HG03565 (cell line): Measurements from ENCODE around the gene PASD1.

Experiments
- ATAC-seq: cut with Tn5 transposase; IDR thresholded peaks from one replicate; pipeline ENCODE4 v1.9.1; 2021; ENCODE audit warnings: mild to moderate bottlenecking, moderate library complexity; ENCODE audit not compliant: unreplicated experiment

PASD1 gene

DNA sequence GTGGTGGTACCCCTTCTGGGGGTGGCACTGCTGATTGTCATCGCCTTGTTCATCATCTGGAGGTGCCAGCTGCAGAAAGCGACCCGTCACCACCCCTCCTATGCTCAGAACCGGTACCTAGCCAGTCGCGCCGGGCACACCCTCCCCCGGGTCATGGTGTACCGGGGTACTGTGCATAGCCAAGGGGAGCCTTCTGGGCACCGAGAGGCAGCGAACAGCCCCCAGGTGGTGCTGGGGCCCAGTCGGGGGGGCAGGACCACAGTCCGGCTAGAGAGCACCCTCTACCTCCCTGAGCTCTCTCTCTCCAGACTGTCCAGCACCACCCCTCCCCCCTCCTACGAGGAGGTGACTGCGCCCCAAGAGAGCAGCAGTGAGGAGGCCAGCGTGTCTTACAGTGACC lies 137.1 kb downstream of the PASD1 start:
- no peak for ATAC-seq

DNA sequence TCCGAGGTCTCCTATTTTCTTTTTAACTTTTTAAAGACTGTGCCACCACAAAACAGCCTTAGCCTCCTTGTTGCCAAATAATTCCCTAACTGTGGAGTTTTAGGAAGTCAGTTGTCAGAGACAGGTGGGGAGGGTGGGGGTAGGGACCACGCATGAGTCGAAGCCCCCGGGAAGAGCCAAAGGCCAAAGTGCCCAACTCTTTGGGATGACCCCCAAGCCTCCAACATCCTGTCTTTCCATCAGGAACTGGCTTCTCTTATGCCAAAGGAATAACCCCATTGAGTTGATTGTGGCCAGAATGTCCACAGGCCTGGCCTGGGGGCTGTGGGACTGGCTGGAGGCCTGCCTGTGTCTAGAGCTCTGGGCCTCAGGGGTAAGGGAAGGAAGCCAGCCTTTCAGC lies 137.6 kb downstream of the PASD1 start:
- no peak for ATAC-seq

DNA sequence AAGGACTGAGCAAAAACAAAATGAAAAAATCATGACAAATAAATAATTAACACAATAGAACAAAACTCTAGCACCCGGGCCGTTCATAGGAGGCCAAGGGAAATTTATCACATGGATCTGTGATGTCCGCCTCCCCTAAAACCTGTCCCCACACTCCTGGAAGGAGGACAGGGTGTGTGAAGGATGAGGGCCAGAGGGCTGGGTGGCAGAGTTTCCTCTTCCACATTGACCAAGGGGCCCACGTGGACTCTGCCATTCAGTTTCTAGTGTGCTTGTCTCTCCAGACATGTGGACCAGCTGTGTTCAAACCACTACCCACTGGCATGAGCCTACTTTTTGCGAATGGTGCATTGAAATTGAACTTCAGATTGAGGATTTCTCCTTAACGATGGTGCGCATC lies 138.1 kb downstream of the PASD1 start:
- ATAC-seq, result no peak

DNA sequence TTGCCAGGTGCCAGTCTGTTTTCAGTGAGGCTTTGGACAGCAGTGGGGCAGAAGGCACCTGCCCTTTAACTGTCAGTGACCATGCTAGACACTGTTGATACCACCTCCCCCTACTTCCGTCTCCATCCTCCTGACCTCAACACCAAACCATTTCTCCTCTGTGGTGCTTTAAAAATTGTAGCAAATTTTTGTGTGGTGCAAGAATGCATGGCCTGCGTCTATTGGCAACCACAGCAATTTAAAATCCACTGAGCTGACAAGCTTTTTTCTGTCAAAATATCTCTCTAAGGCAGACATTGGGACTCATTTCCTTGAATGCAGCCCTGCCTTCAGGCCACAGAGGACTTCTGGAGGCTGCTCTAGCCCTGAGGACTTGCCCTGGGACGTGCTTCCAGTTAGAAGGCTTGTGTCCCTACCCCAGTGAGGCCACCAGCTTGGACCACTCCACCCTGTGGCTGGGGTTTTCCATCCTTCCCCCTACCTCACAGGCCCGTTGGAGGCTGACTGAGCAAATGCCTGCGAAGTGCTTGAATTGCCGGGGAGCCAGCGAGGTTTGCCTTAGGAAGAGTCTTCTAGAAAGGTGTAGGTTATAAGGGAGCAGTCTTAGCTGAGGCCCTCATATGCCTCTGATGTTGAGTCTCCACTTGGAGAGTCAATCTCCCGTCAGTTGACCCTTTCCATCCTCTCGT lies 138.7 kb downstream of the PASD1 start:
- no peak for ATAC-seq

DNA sequence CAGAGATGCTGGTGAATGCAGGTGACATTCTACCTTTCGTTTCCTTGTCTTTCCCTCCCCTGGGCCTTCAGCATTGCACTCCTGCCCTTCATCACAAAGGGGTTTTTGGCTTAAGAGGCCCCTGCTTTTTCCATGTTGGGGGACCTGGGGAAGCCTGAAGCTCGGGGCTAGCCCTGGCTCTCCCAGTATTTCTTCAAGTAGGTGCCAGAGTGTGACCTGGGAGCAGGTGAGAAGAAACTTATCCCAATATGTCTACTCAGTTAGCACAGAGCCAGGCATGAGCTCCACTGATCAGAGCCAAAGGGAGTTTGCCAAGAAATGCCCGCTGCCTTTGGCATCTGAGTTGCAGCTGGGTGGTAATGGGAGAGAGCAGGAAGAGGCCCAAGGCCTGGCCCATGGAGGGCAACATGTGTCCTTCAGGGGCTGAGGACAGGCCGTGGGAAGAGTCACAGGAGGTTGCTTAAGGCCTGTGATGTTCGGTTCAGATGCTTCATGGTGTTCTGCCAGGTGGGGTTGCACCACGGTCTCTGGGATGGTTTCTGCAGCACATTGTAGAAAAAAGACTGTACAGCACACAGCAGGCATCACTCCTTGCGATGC lies 139.4 kb downstream of the PASD1 start:
- ATAC-seq, result no peak

DNA sequence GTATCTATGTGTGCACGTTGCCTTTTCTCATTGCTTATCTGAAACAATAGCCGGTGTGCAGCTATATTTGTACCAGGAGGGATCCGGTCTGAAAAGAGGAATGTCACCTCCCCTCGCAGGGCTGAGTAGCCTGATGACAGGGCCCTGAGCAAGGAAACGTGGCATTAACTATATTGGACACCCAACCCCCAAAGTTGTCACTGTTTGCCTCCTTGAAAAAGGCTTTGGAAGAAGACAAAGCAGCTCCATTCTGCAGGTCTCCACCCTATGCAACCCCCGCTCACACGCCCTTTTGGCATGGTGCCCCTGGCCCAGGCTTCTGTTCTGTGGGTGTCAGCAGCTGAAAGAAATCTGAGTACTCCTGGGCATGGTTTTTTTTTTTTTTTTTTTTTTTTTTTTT lies 140.0 kb downstream of the PASD1 start:
- no peak for ATAC-seq

DNA sequence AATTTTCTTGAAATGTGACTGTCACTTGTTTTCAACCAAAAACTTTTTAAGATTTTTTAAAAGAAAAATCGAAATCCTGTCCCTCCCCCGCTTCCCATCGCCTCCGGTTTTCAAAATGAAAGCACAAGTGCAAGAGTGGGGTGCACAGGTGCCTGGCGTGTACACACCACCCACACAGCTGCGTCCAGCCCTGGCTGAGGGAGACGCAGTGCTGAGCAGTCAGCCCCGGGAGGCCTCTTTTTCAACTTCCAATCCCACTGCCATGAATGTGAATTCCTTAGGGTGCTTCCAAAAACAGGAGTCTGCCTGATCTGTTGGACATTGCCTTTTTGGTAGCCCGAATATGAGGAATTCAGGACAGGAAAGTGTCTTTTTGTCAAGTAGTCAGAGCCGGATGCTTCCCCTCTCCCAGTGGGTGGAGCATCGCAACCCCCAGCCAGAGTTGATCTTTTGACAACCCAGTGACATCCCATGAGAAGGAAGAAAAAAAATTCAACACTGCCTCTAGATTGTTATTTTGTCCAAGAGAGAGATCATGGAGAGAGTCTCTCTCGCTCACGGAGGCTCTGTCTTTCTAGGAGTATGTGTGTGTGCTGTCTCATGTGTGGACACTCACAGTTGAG lies 140.7 kb downstream of the PASD1 start:
- ATAC-seq, result no peak

DNA sequence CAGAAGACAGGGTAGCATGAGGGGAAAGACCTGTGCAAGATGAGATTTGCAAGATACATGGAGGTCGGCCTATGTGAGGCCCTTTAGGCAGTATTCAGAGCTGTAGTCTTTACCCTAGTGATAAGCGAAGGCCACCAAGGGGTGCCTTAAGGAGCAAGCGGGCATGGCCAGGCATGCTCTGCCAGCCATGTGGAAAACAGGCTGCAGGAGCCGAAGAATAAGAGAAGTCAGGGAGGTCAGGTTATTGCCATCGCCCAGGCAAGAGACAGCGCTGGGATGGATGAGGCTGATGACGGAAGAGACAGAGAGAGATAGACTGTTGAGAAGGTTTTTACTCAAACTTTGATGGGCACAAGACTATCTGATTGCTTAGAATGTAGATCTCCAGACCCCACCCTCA lies 145.3 kb downstream of the PASD1 start:
- ATAC-seq, result no peak

DNA sequence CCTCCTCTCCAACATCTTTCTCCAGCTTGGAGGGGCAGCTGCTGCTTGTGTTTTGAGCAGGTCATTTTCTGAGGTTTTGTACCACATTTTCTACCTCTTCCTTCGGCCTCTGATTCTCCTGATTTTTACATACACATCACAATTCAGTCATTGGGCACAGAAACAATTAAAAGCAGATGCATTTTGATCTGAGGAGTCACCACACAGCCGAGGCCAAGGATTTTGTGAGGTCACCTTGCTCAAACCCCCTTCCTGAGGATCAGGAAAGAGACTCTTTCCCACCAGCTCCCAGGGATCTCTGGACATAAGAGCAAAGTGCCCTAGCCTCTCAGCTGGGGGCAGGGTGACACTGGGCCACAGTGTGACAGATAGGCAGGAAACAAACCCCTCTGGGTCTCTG lies 147.0 kb downstream of the PASD1 start:
- no peak for ATAC-seq

DNA sequence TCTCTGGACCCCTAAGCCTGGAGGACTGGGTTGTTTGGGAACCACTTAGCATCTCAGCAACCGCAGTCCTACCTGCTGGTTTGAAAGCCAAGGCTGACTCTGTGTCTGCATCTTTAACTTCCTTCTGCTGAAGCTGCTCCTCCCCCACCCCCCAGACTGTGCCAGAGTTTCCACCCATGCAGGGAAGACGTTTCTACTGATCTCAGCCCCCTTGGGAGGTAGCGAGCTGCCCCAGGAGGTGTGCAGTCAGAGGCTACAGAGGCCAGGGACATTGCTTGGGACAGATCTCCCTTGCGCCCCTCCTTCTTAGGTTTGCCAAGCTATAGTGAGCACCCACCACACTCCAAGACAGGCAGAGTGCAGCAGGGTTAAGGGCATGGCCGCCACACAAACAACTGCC lies 147.7 kb downstream of the PASD1 start:
- no peak for ATAC-seq

DNA sequence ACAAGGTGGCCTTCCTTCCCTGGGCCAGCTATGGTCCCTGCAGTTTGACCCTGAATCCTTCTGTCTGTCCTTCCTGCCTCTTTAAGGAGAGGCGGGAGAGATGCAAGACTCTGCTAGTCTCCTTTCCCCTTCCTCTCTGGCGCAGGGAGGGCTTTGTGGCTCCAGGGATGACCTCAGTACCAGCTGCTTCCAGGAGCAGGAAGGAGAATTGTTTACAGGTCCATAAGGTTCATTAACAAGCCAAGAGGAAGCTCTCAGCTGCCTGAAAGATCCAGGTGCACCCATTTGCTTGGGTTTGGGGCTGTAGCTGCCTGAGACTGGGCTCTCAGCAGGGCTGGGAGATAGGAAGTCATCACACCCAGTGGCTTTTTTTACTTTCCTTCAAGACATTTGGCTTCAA lies 148.3 kb downstream of the PASD1 start:
- ATAC-seq, result no peak

DNA sequence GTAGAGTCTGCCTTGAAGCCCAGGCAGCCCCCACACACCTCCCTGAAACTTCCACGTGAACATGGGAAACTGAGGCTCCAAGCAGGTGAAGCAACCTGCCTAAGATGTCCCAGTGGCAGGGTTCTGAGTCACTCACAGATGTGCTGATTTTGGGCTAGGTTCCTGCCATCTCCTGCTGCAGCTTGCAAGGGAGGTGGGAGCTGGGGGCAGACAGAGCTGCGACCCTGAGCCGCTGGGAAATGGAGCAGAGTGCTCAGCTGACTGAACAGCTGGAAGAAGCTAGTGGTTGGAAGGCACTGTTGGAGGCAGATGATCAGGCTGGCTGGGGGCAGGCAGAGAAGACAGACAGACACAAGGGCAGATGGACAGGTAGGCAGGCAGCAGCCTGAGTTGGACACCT lies 148.8 kb downstream of the PASD1 start:
- no peak for ATAC-seq

DNA sequence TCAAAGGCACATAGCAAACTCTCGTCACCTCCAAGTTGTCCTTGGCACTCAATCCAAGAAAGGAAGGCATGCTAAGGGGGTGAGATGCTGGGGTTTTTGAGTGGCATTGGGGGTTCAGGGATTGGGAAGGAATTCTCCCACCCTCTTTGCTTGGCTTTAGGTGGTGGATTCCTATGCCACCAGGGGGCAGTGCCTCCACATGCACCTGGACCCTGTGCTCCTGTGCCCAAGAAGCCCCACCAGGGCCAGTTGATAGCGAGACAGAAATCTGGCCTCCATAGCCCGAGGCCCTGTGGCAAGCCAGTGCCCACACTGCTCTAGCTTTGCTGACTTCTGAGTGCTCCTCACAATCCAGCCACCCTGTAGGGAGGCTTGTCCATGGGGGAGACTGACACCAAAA lies 150.4 kb downstream of the PASD1 start:
- ATAC-seq, result no peak

DNA sequence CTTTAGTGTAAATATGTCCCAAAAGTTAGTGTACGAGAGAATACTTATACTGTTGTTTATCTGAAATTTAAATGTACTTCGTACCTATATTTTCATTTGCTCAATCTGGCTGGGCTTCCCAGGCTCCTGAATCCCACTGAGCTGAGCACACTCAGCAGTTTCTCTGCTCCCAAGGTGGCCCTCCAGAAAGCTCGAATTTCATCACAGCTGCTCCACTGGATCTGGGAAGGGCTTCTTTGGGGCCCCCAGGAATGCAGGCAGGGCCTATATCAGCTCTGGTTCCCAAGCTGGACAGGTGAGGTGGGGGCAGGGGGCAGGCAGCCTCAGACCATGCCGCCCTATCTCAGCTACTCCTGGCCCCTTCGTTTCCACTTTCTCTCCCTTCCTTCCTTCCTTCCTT lies 150.9 kb downstream of the PASD1 start:
- no peak for ATAC-seq

DNA sequence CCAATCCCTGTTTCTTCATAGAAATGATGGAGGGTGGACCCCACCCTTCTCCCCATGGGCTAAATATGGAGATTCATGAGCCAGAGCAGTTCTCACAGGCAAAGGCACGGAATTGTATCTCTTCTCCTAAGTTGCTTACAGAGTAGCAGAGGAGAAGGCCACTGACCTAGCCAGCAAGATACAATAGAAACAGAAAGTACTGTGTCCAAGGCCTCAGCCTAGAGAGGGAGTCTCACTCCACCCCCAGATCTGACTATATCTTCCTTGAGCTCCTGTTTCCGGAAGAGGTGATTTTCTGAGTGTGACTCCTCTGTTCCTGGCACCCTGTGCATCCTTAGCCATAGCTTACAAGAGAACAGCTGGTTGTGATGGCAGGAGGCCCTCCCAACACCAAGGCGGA lies 152.3 kb downstream of the PASD1 start, which contains the start of gene FATE1:
Gene FATE1 (plus strand): TSS at position 284 of the 400 bp plus-strand sequence. CDS start 85 bp downstream, at position 369.
- ATAC-seq, result no peak

DNA sequence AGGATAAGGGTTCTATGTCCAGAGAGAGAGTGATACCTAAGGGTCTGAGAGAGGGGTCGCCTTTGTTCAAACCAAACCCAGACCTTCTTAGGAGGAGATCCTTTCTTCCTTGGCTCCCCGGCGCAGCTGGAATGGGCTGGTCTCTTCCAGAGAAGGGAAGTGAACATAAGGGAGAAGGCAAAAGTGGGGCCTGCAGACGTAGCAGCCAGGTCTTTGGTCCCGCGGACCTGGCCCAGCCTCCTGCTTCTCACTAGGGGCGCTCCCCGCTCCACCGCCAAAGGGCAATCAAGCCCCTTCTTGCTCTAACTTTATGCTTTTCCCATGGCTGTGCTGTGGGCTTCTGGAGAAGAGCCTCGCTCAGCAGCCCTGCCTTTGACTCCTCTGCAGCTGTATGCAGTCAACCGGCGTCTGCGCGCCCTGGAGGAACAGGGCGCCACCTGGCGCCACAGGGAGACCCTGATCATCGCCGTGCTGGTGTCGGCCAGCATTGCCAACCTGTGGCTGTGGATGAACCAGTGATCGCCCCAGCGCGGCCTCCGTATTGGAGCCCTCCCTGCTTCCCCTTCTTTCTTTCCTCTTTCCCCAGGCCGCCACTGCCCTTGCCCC lies 158.9 kb downstream of the PASD1 start:
- ATAC-seq, result no peak

DNA sequence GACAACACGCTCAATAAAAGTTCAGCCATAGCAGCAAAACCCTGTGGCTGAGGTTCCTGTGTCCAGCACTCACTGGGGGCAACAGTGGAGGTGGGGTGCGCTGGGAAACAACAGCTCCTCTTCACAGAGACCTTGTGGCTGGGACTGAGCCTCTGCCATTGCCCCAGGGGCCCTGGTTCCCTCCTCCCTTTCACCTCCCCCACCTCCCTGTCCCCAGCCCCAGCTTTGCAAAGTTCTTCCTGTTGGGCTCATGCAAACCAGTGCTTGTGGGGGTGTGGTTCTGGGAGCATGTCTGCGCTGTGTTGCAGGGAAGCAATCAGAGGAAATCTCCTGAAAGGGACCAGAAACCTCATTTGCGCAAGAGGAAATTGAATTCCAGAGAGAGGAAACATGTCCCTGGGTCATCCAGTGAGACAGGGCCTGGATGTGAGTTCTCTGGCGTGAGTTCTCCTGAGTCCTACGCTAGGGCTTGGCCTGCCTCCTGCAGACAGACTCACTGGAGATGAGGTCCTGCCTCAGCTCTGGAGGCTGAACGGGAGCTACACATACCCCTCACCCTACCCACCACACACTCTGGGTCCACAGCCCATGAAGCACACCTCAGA lies 159.8 kb downstream of the PASD1 start:
- ATAC-seq, result no peak

DNA sequence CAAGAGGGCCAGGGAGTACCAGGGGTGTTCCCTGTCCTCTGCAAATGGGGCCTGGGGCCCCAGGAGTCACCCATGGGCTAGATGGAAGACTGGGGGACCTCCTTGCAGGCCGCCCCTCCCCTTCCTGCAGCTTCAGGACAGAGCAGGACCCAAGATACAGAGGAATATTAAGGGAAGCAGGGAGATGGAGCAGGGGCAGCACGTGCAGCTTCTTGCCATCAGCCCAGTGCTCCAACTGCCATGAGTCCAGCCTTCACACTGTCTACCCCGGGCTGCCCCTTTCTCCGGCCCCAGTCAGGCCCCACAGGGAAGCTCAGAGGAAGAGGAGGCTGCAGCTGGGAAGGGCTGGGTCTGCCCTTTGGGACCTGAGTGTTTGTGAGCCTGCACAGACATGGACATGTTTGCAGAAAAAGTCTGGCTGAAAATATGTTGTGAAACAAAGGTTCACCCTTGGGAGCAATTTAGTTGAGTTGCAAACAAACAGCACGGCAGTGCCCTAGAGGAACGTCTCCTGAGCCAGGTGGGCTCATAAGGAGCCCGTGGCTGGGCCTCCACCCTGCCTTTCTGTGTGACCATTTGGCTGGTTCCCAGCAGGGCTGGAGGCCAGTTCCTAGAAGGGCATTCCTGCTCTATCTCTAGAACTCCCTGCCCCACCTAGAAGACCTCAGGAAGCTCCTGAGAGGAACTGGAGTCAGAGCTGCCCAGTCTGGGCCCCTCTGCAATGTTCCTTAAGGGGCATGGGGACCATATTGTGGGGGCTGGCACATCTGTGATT lies 161.3 kb downstream of the PASD1 start:
- no peak for ATAC-seq

DNA sequence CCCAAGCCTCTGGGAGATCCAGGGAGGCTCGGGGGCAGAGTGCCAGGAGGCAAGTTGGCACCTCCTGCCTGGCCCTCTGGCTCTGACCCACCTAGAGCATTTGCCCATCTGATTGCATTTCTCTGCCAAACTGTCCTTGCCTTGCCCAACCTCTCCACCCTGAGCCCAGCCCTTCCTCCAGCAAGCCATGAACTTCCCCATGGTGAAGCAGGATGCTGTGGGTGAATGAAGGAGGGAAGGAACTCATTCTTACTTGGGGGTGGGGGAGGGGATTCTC lies 161.8 kb downstream of the PASD1 start:
- ATAC-seq, result no peak
